Epithelial cell of esophagus (primary cell): ENCODE measurements around the gene OR13C4.

Experiments used
- DNase-seq: peaks from one replicate; pipeline ENCODE4 v3.0.0; 2010; ENCODE audit warnings: low read depth
- H3K4me3 ChIP-seq: 2 replicates; pipeline ENCODE4 v1.5.1; 2011; ENCODE audit warnings: mild to moderate bottlenecking, low read length, control low read depth
- TF ChIP-seq, protein P1 (sequence below): IDR thresholded peaks from 2 replicates; pipeline ENCODE4 v1.5.1; 2011; ENCODE audit warnings: low read depth, mild to moderate bottlenecking, low read length, control low read depth, inconsistent platforms; ENCODE audit not compliant: insufficient read depth; ENCODE audit errors: missing control alignments

The OR13C4 gene

DNA sequence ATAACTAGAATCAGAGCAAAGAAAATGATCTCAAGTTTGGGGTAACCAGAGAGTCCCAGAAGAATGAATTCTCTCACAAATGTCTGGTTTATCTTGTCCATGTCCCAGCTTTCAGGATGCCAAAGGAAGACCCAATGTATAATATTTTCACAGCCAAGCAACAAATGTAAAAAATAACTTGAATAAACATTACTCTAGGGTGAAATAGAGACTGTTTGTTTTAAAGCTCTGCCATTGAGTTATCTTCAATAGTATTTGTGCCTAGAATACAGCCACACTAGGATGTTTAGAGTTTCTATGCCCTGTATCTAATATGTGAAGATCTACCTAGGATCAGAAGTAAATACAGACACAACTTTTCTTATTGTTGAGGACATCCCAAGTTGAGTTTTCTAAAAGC is at the start of gene OR13C4:
Gene OR13C4, minus strand, starts transcription at position 101 of the 400 bp plus-strand sequence. Its CDS starts 0 bp downstream, at position 101.
- TF ChIP-seq, protein P1, sequence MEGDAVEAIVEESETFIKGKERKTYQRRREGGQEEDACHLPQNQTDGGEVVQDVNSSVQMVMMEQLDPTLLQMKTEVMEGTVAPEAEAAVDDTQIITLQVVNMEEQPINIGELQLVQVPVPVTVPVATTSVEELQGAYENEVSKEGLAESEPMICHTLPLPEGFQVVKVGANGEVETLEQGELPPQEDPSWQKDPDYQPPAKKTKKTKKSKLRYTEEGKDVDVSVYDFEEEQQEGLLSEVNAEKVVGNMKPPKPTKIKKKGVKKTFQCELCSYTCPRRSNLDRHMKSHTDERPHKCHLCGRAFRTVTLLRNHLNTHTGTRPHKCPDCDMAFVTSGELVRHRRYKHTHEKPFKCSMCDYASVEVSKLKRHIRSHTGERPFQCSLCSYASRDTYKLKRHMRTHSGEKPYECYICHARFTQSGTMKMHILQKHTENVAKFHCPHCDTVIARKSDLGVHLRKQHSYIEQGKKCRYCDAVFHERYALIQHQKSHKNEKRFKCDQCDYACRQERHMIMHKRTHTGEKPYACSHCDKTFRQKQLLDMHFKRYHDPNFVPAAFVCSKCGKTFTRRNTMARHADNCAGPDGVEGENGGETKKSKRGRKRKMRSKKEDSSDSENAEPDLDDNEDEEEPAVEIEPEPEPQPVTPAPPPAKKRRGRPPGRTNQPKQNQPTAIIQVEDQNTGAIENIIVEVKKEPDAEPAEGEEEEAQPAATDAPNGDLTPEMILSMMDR: no peak
- no peak within 1 kb of the TSS for H3K4me3 ChIP-seq
- no peak for DNase-seq

- TF ChIP-seq, protein P1: no peak
- DNase-seq: no peak
- no peak overlapping the region for H3K4me3 ChIP-seq
These were observed 48.4 kb upstream of the OR13C4 start for GRCh38 chr9:104575456-104575855.

DNA sequence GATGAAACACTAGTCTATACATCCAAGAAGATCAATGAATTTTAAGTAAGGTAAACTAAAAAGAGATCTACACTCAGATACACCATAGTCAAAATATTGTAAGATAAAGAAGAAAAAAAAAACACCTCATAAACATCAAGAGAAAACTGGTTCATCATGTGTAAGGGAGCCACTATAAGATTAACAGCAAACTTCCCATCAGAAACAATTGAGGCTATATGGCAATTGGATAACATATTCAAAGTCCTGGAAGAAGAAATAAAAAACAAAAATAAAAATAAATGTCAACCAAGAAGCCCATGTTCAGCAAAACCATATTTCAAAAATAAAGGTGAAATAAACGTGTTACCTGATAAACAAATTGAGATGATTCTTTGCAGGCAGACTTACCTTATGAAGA is 45.6 kb upstream of the OR13C4 start:
- TF ChIP-seq, protein P1: no peak
- DNase-seq: no peak
- no peak overlapping the region for H3K4me3 ChIP-seq

DNA sequence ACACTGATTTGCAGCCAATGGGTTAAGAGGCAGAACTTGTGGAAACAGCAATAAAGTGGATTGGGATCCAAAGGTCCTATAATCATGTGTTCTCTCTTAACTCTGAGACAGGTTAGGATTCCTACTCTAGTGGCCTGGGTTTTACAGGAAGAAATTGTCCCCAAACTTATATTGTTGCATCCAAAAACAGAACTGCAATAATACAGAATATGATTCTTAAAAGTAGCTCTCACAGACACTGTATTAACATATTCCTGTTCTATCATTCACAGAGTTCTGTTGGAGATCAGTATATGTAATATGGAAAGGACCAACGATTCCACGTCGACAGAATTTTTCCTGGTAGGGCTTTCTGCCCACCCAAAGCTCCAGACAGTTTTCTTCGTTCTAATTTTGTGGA is 41.9 kb upstream of the OR13C4 start, which contains the start of gene OR13C8:
Gene OR13C8, plus strand, starts transcription at position 301 of the 400 bp plus-strand sequence. Its CDS starts 0 bp downstream, at position 301.
- DNase-seq: no peak
- H3K4me3 ChIP-seq: no peak within 1 kb of the TSS
- TF ChIP-seq, protein P1: no peak

DNA sequence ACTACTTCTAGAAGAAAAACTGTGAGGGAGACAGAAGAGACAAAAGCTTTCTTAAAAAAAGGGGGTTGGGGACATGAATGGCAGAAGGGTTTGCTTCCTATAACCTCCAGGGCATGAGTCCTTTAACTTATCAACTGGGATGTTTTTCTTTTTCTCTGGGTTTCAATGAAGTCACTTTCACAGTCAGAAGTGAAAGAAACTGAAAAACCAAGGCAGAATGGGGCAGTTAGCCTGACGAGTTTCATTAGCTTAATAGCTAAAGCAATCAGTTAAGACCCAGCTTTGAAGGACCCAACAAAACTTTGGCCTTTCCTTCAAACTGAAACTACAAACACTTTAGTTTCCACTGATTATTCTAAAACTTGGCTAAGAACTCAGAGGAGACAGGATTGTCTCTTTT is 37.3 kb upstream of the OR13C4 start:
- no peak for DNase-seq
- no peak overlapping the region for H3K4me3 ChIP-seq
- TF ChIP-seq, protein P1: no peak

GRCh38 chr9:104556830-104557634 is 30.0 kb upstream of the OR13C4 start:
- no peak for DNase-seq
- TF ChIP-seq, protein P1: no peak
- H3K4me3 ChIP-seq: no peak overlapping the region

GRCh38 chr9:104555521-104555920 is 28.5 kb upstream of the OR13C4 start:
- TF ChIP-seq, protein P1: no peak
- no peak overlapping the region for H3K4me3 ChIP-seq
- no peak for DNase-seq
